GM23338 (cell line): Measurements from ENCODE around the gene PARD3. TPM values are rescaled to one million over a fixed set of nuclear protein-coding genes. Genes with fewer than 3 reads are reported as not detected.

Experiments used
- ATAC-seq: fragments of 200-7000 bp; cut with Tn5 transposase; 3 replicates; pipeline ENCODE4 v1.9.1; 2020
- DNase-seq: peaks from one replicate; pipeline ENCODE4 v3.0.0-alpha.2; 2015; ENCODE audit warnings: low spot score
- H2AFZ ChIP-seq: fragments of 200-600 bp; sonication (generic); 2 replicates; pipeline ENCODE4 v1.8.0; 2016; ENCODE audit warnings: antibody characterized with exemption, mild to moderate bottlenecking, moderate library complexity
- H3F3A ChIP-seq: fragments of 200-600 bp; sonication (generic); replicated peaks from 2 replicates; pipeline ENCODE4 v1.8.0; 2017; ENCODE audit warnings: antibody characterized with exemption, mixed run types, low read depth
- H3K27ac ChIP-seq: fragments of 200-600 bp; sonication (generic); 2 replicates; pipeline ENCODE4 v1.6.1; 2016; ENCODE audit warnings: low read depth
- H3K27me3 ChIP-seq: fragments of 200-600 bp; sonication (generic); 2 replicates; pipeline ENCODE4 v1.8.0; 2016; ENCODE audit warnings: mild to moderate bottlenecking, mixed run types, moderate library complexity; ENCODE audit not compliant: insufficient read depth
- H3K36me3 ChIP-seq: fragments of 200-600 bp; sonication (generic); 2 replicates; pipeline ENCODE4 v1.8.0; 2016; ENCODE audit warnings: mild to moderate bottlenecking; ENCODE audit not compliant: insufficient read depth
- H3K4me1 ChIP-seq: fragments of 200-600 bp; sonication (generic); 2 replicates; pipeline ENCODE4 v1.8.0; 2016; ENCODE audit warnings: mild to moderate bottlenecking, moderate library complexity; ENCODE audit not compliant: insufficient read depth
- H3K4me2 ChIP-seq: fragments of 200-600 bp; sonication (generic); 2 replicates; pipeline ENCODE4 v1.7.1; 2017; ENCODE audit warnings: mixed run types
- H3K4me3 ChIP-seq: fragments of 200-600 bp; sonication (generic); 2 replicates; pipeline ENCODE4 v1.6.1; 2016; ENCODE audit warnings: mixed run types
- H3K79me2 ChIP-seq: fragments of 200-600 bp; sonication (generic); replicated peaks from 2 replicates; pipeline ENCODE4 v1.8.0; 2017; ENCODE audit warnings: mild to moderate bottlenecking; ENCODE audit not compliant: insufficient read depth
- H3K9me2 ChIP-seq: fragments of 200-600 bp; sonication (generic); 2 replicates; pipeline ENCODE4 v1.8.0; 2017; ENCODE audit not compliant: insufficient read depth
- H4K20me1 ChIP-seq: fragments of 200-600 bp; sonication (generic); replicated peaks from 2 replicates; pipeline ENCODE4 v1.8.0; 2017; ENCODE audit warnings: mild to moderate bottlenecking; ENCODE audit not compliant: insufficient read depth
- H3K27ac Mint-ChIP-seq: 2 replicates; pipeline ENCODE4 v1.8.0; 2020; ENCODE audit warnings: inconsistent platforms, mild to moderate bottlenecking, moderate library complexity, mixed read lengths
- H3K27me3 Mint-ChIP-seq: 3 replicates; pipeline ENCODE4 v1.8.0; 2022; ENCODE audit warnings: low read depth, mild to moderate bottlenecking, moderate library complexity, mixed read lengths, inconsistent platforms; ENCODE audit not compliant: insufficient read depth, poor library complexity
- H3K36me3 Mint-ChIP-seq: 3 replicates; pipeline ENCODE4 v1.8.0; 2021; ENCODE audit warnings: low read depth, mild to moderate bottlenecking, inconsistent platforms, moderate library complexity, mixed read lengths
- H3K4me1 Mint-ChIP-seq: 3 replicates; pipeline ENCODE4 v1.8.0; 2020; ENCODE audit warnings: mild to moderate bottlenecking, inconsistent platforms, mixed read lengths
- H3K4me3 Mint-ChIP-seq: 3 replicates; pipeline ENCODE4 v1.8.0; 2021; ENCODE audit warnings: moderate library complexity, mild to moderate bottlenecking, inconsistent platforms, mixed read lengths
- H3K9me3 Mint-ChIP-seq: 3 replicates; pipeline ENCODE4 v1.8.0; 2020; ENCODE audit warnings: moderate library complexity, mild to moderate bottlenecking, inconsistent platforms, mixed read lengths
- CREB1 ChIP-seq: fragments of 250-450 bp; sonication (Bioruptor Pico); IDR thresholded peaks from 2 replicates; pipeline ENCODE4 v1.5.0; 2020; ENCODE audit warnings: low read depth, mild to moderate bottlenecking, moderate library complexity
- EZH2 ChIP-seq: fragments of 200-600 bp; sonication (generic); IDR thresholded peaks from one replicate; pipeline ENCODE4 v1.8.0; 2017; ENCODE audit warnings: antibody characterized with exemption, mild to moderate bottlenecking, low read depth; ENCODE audit not compliant: unreplicated experiment
- EZH2phosphoT487 ChIP-seq: fragments of 200-600 bp; sonication (generic); IDR thresholded peaks from one replicate; pipeline ENCODE4 v1.8.1; 2018; ENCODE audit warnings: antibody characterized with exemption; ENCODE audit not compliant: unreplicated experiment
- JUNB ChIP-seq: IDR thresholded peaks from one replicate; pipeline ENCODE4 v1.6.1; 2016; ENCODE audit warnings: antibody characterized with exemption; ENCODE audit not compliant: unreplicated experiment
- NANOG ChIP-seq: IDR thresholded peaks from 2 replicates; pipeline ENCODE4 v1.6.1; 2016; ENCODE audit warnings: antibody characterized with exemption, borderline replicate concordance
- POLR2AphosphoS5 ChIP-seq: IDR thresholded peaks from 2 replicates; pipeline ENCODE4 v1.6.1; 2016; ENCODE audit warnings: antibody characterized with exemption, low read depth
- REST ChIP-seq: IDR thresholded peaks from one replicate; pipeline ENCODE4 v1.6.1; 2018; ENCODE audit warnings: antibody characterized with exemption; ENCODE audit not compliant: unreplicated experiment
- STAT1 ChIP-seq: IDR thresholded peaks from one replicate; pipeline ENCODE4 v1.6.1; 2016; ENCODE audit warnings: antibody characterized with exemption; ENCODE audit not compliant: unreplicated experiment
- ZNF114 ChIP-seq: fragments of 250-450 bp; sonication (Bioruptor Pico); IDR thresholded peaks from 2 replicates; pipeline ENCODE4 v1.5.0; 2020; ENCODE audit warnings: mild to moderate bottlenecking, moderate library complexity
- ZNF331 ChIP-seq: fragments of 250-450 bp; sonication (Bioruptor Pico); IDR thresholded peaks from 2 replicates; pipeline ENCODE4 v1.5.0; 2020; ENCODE audit warnings: low read depth, mild to moderate bottlenecking, moderate library complexity
- polyA plus RNA-seq: library from polyadenylated mRNA; unstranded; fragments of >200 nt; fragmentation: Nextera tagmentation; extraction: Ambion mirVana; gene quantifications from 2 replicates; pipeline ENCODE4 v1.2.1, GENCODE V29; 2016
- total RNA-seq: library from RNA; depleted of rRNA; stranded (reverse); fragments of >200 nt; shearing (Covaris generic); gene quantifications from 2 replicates; pipeline ENCODE4 v1.2.3, GENCODE V29; 2014
- TF ChIP-seq, protein P1 (sequence below): fragments of 250-450 bp; sonication (Bioruptor Pico); IDR thresholded peaks from 2 replicates; pipeline ENCODE4 v1.5.0; 2020; ENCODE audit warnings: mild to moderate bottlenecking, moderate library complexity
- TF ChIP-seq, protein P2 (sequence below): IDR thresholded peaks from 2 replicates; pipeline ENCODE4 v1.6.1; 2016; ENCODE audit warnings: antibody characterized with exemption
- TF ChIP-seq, protein P3 (sequence below), 2 experiments: fragments of 200-600 bp in 1 of 2; sonication (generic) in 1 of 2; conservative IDR thresholded peaks; 2 replicates each; pipeline versions ENCODE4 v1.5.1 to v1.6.1; 2016 to 2017; ENCODE audit warnings: antibody characterized with exemption in 2 of 2, low read depth in 2 of 2, mild to moderate bottlenecking in 2 of 2, moderate library complexity in 1 of 2

The PARD3 gene
- total and polyA plus RNA-seq, 2 experiments from 2014 or later, result 30.2 to 51.4 TPM

DNA sequence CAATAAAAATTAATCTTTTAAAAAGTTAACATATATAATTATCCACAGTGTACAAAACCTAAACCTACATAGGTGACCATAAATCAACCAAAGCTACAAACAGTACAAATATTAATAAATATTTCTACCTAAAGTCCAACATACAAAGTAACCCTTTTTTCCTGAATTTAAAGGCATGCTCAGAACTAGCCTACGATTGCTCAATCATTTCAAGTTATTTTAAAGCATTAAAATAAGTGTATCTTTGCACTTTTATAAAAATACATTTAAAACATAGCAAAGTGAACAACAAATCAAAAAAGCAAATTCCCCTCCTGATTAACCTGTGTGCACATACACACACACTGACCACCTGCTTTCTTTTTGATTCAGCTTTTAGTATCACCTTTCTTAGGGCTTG is 202.2 kb downstream of the PARD3 start:
- Histone ChIP-seq H3K4me2 (no peak overlapping the region; the same call in 1 of the 2 replicates), H3K27me3 (no peaks in the 10 kb centered on the region), H3K27ac (no peak overlapping the region), H3K4me1 (peaks cover 37% of the 10 kb centered on the region), H4K20me1 (no peaks in the 10 kb centered on the region; the same call in 1 of the 2 replicates), H3K9me2 (no peaks in the 10 kb centered on the region), H3K36me3 (no peaks in the 10 kb centered on the region), H3K4me3 (no peak overlapping the region), H3K79me2 (peaks cover 76% of the 10 kb centered on the region), H3F3A (0 out of 2 replicates have a peak, but pooled peaks cover 3% of the 10 kb centered on the region), H2AFZ (no peak overlapping the region)
- no peak overlapping the region for H3K4me3 Mint-ChIP-seq
- H3K9me3 Mint-ChIP-seq, result no peaks in the 10 kb centered on the region
- H3K36me3 Mint-ChIP-seq, result no peaks in the 10 kb centered on the region
- ATAC-seq (no peak), DNase-seq (no peak)
- H3K27me3 Mint-ChIP-seq, result no peaks in the 10 kb centered on the region
- peaks cover 47% of the 10 kb centered on the region for H3K4me1 Mint-ChIP-seq
- peak overlapping the region; percentile 86 for H3K27ac Mint-ChIP-seq
- TF ChIP-seq, protein P1, sequence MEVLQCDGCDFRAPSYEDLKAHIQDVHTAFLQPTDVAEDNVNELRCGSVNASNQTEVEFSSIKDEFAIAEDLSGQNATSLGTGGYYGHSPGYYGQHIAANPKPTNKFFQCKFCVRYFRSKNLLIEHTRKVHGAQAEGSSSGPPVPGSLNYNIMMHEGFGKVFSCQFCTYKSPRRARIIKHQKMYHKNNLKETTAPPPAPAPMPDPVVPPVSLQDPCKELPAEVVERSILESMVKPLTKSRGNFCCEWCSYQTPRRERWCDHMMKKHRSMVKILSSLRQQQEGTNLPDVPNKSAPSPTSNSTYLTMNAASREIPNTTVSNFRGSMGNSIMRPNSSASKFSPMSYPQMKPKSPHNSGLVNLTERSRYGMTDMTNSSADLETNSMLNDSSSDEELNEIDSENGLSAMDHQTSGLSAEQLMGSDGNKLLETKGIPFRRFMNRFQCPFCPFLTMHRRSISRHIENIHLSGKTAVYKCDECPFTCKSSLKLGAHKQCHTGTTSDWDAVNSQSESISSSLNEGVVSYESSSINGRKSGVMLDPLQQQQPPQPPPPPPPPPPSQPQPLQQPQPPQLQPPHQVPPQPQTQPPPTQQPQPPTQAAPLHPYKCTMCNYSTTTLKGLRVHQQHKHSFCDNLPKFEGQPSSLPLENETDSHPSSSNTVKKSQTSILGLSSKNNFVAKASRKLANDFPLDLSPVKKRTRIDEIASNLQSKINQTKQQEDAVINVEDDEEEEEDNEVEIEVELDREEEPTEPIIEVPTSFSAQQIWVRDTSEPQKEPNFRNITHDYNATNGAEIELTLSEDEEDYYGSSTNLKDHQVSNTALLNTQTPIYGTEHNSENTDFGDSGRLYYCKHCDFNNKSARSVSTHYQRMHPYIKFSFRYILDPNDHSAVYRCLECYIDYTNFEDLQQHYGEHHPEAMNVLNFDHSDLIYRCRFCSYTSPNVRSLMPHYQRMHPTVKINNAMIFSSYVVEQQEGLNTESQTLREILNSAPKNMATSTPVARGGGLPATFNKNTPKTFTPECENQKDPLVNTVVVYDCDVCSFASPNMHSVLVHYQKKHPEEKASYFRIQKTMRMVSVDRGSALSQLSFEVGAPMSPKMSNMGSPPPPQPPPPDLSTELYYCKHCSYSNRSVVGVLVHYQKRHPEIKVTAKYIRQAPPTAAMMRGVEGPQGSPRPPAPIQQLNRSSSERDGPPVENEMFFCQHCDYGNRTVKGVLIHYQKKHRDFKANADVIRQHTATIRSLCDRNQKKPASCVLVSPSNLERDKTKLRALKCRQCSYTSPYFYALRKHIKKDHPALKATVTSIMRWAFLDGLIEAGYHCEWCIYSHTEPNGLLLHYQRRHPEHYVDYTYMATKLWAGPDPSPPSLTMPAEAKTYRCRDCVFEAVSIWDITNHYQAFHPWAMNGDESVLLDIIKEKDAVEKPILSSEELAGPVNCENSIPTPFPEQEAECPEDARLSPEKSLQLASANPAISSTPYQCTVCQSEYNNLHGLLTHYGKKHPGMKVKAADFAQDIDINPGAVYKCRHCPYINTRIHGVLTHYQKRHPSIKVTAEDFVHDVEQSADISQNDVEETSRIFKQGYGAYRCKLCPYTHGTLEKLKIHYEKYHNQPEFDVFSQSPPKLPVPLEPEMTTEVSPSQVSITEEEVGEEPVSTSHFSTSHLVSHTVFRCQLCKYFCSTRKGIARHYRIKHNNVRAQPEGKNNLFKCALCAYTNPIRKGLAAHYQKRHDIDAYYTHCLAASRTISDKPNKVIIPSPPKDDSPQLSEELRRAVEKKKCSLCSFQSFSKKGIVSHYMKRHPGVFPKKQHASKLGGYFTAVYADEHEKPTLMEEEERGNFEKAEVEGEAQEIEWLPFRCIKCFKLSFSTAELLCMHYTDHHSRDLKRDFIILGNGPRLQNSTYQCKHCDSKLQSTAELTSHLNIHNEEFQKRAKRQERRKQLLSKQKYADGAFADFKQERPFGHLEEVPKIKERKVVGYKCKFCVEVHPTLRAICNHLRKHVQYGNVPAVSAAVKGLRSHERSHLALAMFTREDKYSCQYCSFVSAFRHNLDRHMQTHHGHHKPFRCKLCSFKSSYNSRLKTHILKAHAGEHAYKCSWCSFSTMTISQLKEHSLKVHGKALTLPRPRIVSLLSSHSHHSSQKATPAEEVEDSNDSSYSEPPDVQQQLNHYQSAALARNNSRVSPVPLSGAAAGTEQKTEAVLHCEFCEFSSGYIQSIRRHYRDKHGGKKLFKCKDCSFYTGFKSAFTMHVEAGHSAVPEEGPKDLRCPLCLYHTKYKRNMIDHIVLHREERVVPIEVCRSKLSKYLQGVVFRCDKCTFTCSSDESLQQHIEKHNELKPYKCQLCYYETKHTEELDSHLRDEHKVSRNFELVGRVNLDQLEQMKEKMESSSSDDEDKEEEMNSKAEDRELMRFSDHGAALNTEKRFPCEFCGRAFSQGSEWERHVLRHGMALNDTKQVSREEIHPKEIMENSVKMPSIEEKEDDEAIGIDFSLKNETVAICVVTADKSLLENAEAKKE (CRISPR knock-in tag), result no peak
- no peak for TF ChIP-seq EZH2phosphoT487
- TF ChIP-seq JUNB, result no peak
- no peak for TF ChIP-seq STAT1
- TF ChIP-seq ZNF114 (CRISPR knock-in tag), result no peak
- TF ChIP-seq POLR2AphosphoS5, result no peak
- no peak for TF ChIP-seq ZNF331
- no peak for TF ChIP-seq REST
- TF ChIP-seq, protein P2, sequence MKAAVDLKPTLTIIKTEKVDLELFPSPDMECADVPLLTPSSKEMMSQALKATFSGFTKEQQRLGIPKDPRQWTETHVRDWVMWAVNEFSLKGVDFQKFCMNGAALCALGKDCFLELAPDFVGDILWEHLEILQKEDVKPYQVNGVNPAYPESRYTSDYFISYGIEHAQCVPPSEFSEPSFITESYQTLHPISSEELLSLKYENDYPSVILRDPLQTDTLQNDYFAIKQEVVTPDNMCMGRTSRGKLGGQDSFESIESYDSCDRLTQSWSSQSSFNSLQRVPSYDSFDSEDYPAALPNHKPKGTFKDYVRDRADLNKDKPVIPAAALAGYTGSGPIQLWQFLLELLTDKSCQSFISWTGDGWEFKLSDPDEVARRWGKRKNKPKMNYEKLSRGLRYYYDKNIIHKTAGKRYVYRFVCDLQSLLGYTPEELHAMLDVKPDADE, result no peak
- TF ChIP-seq, protein P3, sequence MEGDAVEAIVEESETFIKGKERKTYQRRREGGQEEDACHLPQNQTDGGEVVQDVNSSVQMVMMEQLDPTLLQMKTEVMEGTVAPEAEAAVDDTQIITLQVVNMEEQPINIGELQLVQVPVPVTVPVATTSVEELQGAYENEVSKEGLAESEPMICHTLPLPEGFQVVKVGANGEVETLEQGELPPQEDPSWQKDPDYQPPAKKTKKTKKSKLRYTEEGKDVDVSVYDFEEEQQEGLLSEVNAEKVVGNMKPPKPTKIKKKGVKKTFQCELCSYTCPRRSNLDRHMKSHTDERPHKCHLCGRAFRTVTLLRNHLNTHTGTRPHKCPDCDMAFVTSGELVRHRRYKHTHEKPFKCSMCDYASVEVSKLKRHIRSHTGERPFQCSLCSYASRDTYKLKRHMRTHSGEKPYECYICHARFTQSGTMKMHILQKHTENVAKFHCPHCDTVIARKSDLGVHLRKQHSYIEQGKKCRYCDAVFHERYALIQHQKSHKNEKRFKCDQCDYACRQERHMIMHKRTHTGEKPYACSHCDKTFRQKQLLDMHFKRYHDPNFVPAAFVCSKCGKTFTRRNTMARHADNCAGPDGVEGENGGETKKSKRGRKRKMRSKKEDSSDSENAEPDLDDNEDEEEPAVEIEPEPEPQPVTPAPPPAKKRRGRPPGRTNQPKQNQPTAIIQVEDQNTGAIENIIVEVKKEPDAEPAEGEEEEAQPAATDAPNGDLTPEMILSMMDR (conservative IDR thresholded peaks at IDR 0.05; ENCODE audit: low read depth in 2 of 2), result no peak
- TF ChIP-seq CREB1 (CRISPR knock-in tag), result no peak
- TF ChIP-seq NANOG, result no peak
- TF ChIP-seq EZH2, result no peak
